CD4-positive, CD25-positive, alpha-beta regulatory T cell (primary cell): ENCODE data around the gene ABCA7. TPM values are rescaled to one million over a fixed set of nuclear protein-coding genes. Genes with fewer than 3 reads are reported as not detected.

Experiments
- ATAC-seq, 2 donors: fragments of 150-1000 bp; cut with Tn5 transposase; one replicate each; pipeline ENCODE4 v1.10.0; 2021; ENCODE audit warnings: low read depth in 2 of 2, moderate number of reproducible peaks in 2 of 2, moderate library complexity in 1 of 2
- DNase-seq, 3 donors: peaks; one replicate each; pipeline versions ENCODE4 v3.0.0 to v3.0.0-alpha.2; 2012 to 2022; ENCODE audit warnings: mixed read lengths in 1 of 3
- H3K27ac ChIP-seq: one replicate; pipeline ENCODE4 v1.7.0; 2013; ENCODE audit warnings: mild to moderate bottlenecking, low read length; ENCODE audit not compliant: insufficient read depth, poor library complexity, severe bottlenecking
- H3K27me3 ChIP-seq: one replicate; pipeline ENCODE4 v1.7.0; 2013; ENCODE audit warnings: low read length; ENCODE audit not compliant: control insufficient read depth, insufficient read depth
- H3K36me3 ChIP-seq: one replicate; pipeline ENCODE4 v1.7.0; 2013; ENCODE audit warnings: mild to moderate bottlenecking, low read length, moderate library complexity; ENCODE audit not compliant: control insufficient read depth, insufficient read depth
- H3K4me1 ChIP-seq: 2 replicates; pipeline ENCODE4 v1.7.0; 2013; ENCODE audit warnings: mild to moderate bottlenecking, low read length; ENCODE audit not compliant: insufficient read depth, control insufficient read depth, poor library complexity, severe bottlenecking
- H3K4me3 ChIP-seq: one replicate; pipeline ENCODE4 v1.7.0; 2013; ENCODE audit warnings: low read depth, mild to moderate bottlenecking, low read length, moderate library complexity
- H3K9me3 ChIP-seq, 2 experiments: 1 replicate in 1 of 2; 2 replicates in 1 of 2; pipeline ENCODE4 v1.7.0; 2013; ENCODE audit warnings: low read length in 2 of 2, mild to moderate bottlenecking in 1 of 2, moderate library complexity in 1 of 2; ENCODE audit not compliant: control insufficient read depth in 2 of 2
- H3K27ac Mint-ChIP-seq, 3 donors: one replicate each; pipeline ENCODE4 v1.8.0; 2020 to 2022; ENCODE audit warnings: mild to moderate bottlenecking in 3 of 3, mixed read lengths in 3 of 3, moderate library complexity in 2 of 3
- H3K27me3 Mint-ChIP-seq: one replicate; pipeline ENCODE4 v1.8.0; 2022; ENCODE audit warnings: mild to moderate bottlenecking, mixed read lengths
- H3K36me3 Mint-ChIP-seq: one replicate; pipeline ENCODE4 v1.8.0; 2020; ENCODE audit warnings: mixed read lengths
- H3K4me1 Mint-ChIP-seq, 4 donors: one replicate each; pipeline ENCODE4 v1.8.0; 2020 to 2022; ENCODE audit warnings: mixed read lengths in 4 of 4, mild to moderate bottlenecking in 1 of 4
- H3K4me3 Mint-ChIP-seq, 4 donors: one replicate each; pipeline ENCODE4 v1.8.0; 2020 to 2022; ENCODE audit warnings: mild to moderate bottlenecking in 4 of 4, mixed read lengths in 4 of 4, moderate library complexity in 3 of 4
- H3K9me3 Mint-ChIP-seq, 7 donors: one replicate each; pipeline ENCODE4 v1.8.0; 2020 to 2022; ENCODE audit warnings: mixed read lengths in 7 of 7, mild to moderate bottlenecking in 3 of 7, moderate library complexity in 2 of 7
- polyA plus RNA-seq, 4 donors: library from polyadenylated mRNA; unstranded; fragments of 300-500 nt; fragmentation: Illumina TruSeq; gene quantifications; one replicate each; pipeline ENCODE4 v1.2.3, GENCODE V29; 2021
- total RNA-seq: library from RNA; stranded (reverse); gene quantifications from one replicate; pipeline ENCODE4 v1.2.3, GENCODE V29; 2022

ABCA7 gene
- total and polyA plus RNA-seq, 5 donors from 2014 or later: 3.4 to 161 (median 7.0) TPM

DNA sequence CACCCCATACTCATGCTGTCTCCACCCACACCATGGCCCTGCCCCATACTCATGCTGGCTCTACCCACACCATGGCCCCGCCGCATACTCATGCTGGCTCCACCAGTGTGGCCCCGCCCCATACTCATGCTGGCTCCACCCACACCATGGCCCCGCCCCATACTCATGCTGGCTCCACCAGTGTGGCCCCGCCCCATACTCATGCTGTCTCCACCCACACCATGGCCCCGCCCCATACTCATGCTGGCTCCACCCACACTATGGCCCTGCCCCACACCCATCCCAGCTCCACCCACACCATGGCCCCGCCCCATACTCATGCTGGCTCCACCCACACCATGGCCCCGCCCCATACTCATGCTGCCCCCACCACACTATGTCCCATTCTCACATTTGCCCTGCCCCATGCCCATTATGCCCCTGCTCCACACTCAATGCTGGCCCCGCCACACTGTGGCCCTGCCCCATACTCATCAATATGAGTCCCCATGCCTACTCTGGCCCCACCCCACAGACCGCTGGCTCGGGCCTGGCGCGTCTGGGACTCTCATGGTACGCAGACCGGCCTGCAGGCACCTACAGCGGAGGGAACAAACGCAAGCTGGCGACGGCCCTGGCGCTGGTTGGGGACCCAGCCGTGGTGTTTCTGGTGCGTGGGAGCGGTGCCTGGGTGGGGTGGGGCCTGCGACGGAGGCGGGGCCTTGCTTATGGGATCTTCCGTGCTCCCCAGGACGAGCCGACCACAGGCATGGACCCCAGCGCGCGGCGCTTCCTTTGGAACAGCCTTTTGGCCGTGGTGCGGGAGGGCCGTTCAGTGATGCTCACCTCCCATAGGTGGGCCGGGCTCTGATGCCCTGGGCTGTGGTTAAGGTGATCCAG lies 23.4 kb downstream of the ABCA7 start:
- peak; percentile 51 to 61 (median 60) for DNase-seq
- Histone ChIP-seq H3K4me1 (peaks cover 31% of the 10 kb centered on the region), H3K27ac (peak overlapping the region; percentile 33), H3K36me3 (peaks cover 2% of the 10 kb centered on the region), H3K4me3 (no peak overlapping the region), H3K27me3 (no peaks in the 10 kb centered on the region), H3K9me3 (no peaks in the 10 kb centered on the region)
- H3K27me3 Mint-ChIP-seq: no peaks in the 10 kb centered on the region
- H3K9me3 Mint-ChIP-seq: peaks cover 0 to 1% (median 0%) of the 10 kb centered on the region in 7 donors
- H3K4me1 Mint-ChIP-seq: peaks cover 0 to 34% (median 14%) of the 10 kb centered on the region in 4 donors
- H3K36me3 Mint-ChIP-seq: no peaks in the 10 kb centered on the region
- no peak for ATAC-seq
- no peak overlapping the region for H3K4me3 Mint-ChIP-seq
- no peak overlapping the region for H3K27ac Mint-ChIP-seq

GRCh38 chr19:1063909-1064660 lies 24.2 kb downstream of the ABCA7 start:
- H3K4me3 Mint-ChIP-seq: peak overlapping the region in 3 of 4 donors; percentile 27 to 99 (median 62)

GRCh38 chr19:1064661-1065605 lies 25.0 kb downstream of the ABCA7 start:
- peaks cover 47% of the 10 kb centered on the region for H3K4me1 ChIP-seq
- no peak overlapping the region for H3K4me3 ChIP-seq
- H3K9me3 Mint-ChIP-seq: peaks cover 0 to 2% (median 0%) of the 10 kb centered on the region in 7 donors

More at GRCh38 chr19:1063909-1064660, 24.2 kb downstream of the ABCA7 start:
- no peak for DNase-seq
- H3K4me1 Mint-ChIP-seq: peaks cover 0 to 37% (median 15%) of the 10 kb centered on the region in 4 donors
- no peaks in the 10 kb centered on the region for H3K27me3 Mint-ChIP-seq
- H3K36me3 ChIP-seq: no peaks in the 10 kb centered on the region
- no peaks in the 10 kb centered on the region for H3K27me3 ChIP-seq
- no peaks in the 10 kb centered on the region for H3K9me3 ChIP-seq
- H3K27ac ChIP-seq: peak overlapping the region; percentile 33
- peaks cover 39% of the 10 kb centered on the region for H3K4me1 ChIP-seq
- no peak for ATAC-seq
- H3K27ac Mint-ChIP-seq: peak overlapping the region in 1 of 3 donors; percentile 69
- H3K4me3 ChIP-seq: no peak overlapping the region
- peaks cover 6% of the 10 kb centered on the region for H3K36me3 Mint-ChIP-seq
- peaks cover 0 to 1% (median 0%) of the 10 kb centered on the region in 7 donors for H3K9me3 Mint-ChIP-seq

GRCh38 chr19:1065606-1066109 lies 25.8 kb downstream of the ABCA7 start:
- Histone ChIP-seq H3K4me1 (peaks cover 53% of the 10 kb centered on the region), H3K27ac (peak overlapping the region; percentile 96), H3K36me3 (peaks cover 2% of the 10 kb centered on the region), H3K27me3 (no peaks in the 10 kb centered on the region), H3K9me3 (no peaks in the 10 kb centered on the region), H3K4me3 (no peak overlapping the region)
- peak overlapping the region in 2 of 3 donors; percentile 36 to 60 for H3K27ac Mint-ChIP-seq
- peaks cover 0 to 51% (median 15%) of the 10 kb centered on the region in 4 donors for H3K4me1 Mint-ChIP-seq
- H3K4me3 Mint-ChIP-seq: peak overlapping the region; percentile 71 to 99 (median 82)
- H3K36me3 Mint-ChIP-seq: peaks cover 10% of the 10 kb centered on the region
- no peak for ATAC-seq
- H3K27me3 Mint-ChIP-seq: no peaks in the 10 kb centered on the region
- H3K9me3 Mint-ChIP-seq: peaks cover 0 to 2% (median 0%) of the 10 kb centered on the region in 7 donors
- no peak for DNase-seq

More at GRCh38 chr19:1064661-1065605, 25.0 kb downstream of the ABCA7 start:
- Mint-ChIP-seq H3K4me3 (peak overlapping the region; percentile 71 to 99 (median 81)), H3K27me3 (no peaks in the 10 kb centered on the region), H3K27ac (peak overlapping the region in 2 of 3 donors; percentile 51 to 69), H3K4me1 (peaks cover 0 to 44% (median 15%) of the 10 kb centered on the region in 4 donors), H3K36me3 (peaks cover 10% of the 10 kb centered on the region)
- ATAC-seq: peak; percentile 27 to 42
- H3K9me3 ChIP-seq: no peaks in the 10 kb centered on the region
- no peaks in the 10 kb centered on the region for H3K27me3 ChIP-seq
- H3K36me3 ChIP-seq: no peaks in the 10 kb centered on the region
- DNase-seq: peak in 2 of 3 donors; percentile 73 to 86
- peak overlapping the region; percentile 33 for H3K27ac ChIP-seq

DNA sequence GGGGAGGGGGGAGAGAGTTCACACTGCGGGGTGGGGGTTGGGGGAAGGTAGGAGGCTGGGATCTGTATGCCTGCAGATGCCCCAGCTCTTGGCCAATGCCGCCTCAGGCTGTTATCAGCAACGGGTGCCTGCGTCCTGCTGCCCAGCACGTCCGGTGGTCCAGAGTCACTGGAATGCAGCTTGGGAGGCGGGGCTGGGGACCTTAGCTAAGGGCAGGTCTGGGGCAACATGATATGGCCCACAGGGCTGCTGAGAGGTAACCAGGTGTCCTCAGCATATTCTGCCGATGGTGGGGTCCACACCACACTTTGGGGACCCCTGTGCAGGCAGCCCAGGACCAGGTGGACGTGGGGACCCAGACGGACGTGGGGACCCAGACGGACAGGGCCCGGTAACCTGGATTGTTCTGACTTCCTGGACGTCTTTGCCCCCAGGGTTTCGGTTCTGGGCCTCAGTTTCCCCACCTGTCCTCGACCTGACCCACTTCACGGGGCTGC lies 26.4 kb downstream of the ABCA7 start:
- DNase-seq: no peak
- H3K4me1 Mint-ChIP-seq: peaks cover 0 to 52% (median 15%) of the 10 kb centered on the region in 4 donors

DNA sequence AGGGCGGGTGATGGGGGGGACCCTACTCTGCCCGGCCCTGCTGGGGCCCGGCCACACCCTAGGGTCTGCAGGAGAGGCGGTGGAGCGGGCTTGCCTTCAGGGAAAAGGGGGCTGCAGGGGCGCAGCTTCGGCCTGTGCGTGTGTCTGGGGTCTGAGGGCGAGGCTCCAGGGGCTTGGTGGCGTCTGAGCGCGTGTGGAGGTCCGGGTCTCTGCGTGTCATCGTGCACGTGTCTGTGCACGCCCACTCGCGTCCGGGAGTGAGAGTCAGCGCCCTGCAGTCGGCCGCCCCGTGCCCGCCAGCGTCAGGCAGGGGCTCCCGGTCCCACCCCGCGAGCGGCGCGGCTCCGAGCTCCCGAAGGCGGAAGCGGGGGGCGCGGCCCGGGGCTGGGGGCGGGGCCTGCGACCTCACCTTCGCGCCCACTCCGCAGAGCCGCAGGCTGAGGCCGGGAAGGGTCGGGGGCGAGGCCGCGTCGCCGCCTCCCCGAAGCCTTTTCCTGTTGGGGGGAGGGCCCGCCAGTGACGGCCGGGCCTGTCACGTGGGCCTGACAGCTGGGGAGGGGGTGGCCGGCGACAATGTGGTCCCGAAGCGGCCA lies 26.9 kb downstream of the ABCA7 start, which contains the start of gene ARHGAP45:
Gene ARHGAP45, plus strand, starts transcription at position 420 of the 593 bp plus-strand sequence. CDS start 239 bp downstream, outside the sequence.
- peak within 1 kb of the TSS; percentile 92 to 94 (median 94) for H3K27ac Mint-ChIP-seq
- H3K4me3 Mint-ChIP-seq: peak within 1 kb of the TSS; percentile 92 to 99 (median 96)
- peaks cover 63% of the 10 kb centered on the region for H3K4me1 ChIP-seq

More for the DNA sequence above, 26.4 kb downstream of the ABCA7 start:
- Histone ChIP-seq H3K4me1 (peaks cover 58% of the 10 kb centered on the region), H3K27ac (peak overlapping the region; percentile 96), H3K36me3 (peaks cover 5% of the 10 kb centered on the region), H3K27me3 (no peaks in the 10 kb centered on the region), H3K9me3 (no peaks in the 10 kb centered on the region), H3K4me3 (no peak overlapping the region)
- peak overlapping the region in 2 of 3 donors; percentile 60 to 71 for H3K27ac Mint-ChIP-seq
- peaks cover 0 to 2% (median 0%) of the 10 kb centered on the region in 7 donors for H3K9me3 Mint-ChIP-seq
- H3K36me3 Mint-ChIP-seq: peaks cover 10% of the 10 kb centered on the region
- no peak for ATAC-seq
- H3K4me3 Mint-ChIP-seq: peak overlapping the region; percentile 83 to 99 (median 87)
- H3K27me3 Mint-ChIP-seq: no peaks in the 10 kb centered on the region

More for the DNA sequence above, 26.9 kb downstream of the ABCA7 start, which contains the start of gene ARHGAP45:
- H3K9me3 Mint-ChIP-seq: peaks cover 0 to 2% (median 0%) of the 10 kb centered on the region in 7 donors
- peaks cover 8% of the 10 kb centered on the region for H3K36me3 ChIP-seq
- no peaks in the 10 kb centered on the region for H3K27me3 ChIP-seq
- H3K27me3 Mint-ChIP-seq: no peaks in the 10 kb centered on the region
- peaks cover 13% of the 10 kb centered on the region for H3K36me3 Mint-ChIP-seq
- ATAC-seq (peak; percentile 52 to 61), DNase-seq (peak; percentile 80 to 94 (median 86))
- no peaks in the 10 kb centered on the region for H3K9me3 ChIP-seq
- peak within 1 kb of the TSS; percentile 96 for H3K27ac ChIP-seq
- H3K4me3 ChIP-seq: peak within 1 kb of the TSS; percentile 62
- H3K4me1 Mint-ChIP-seq: peaks cover 0 to 56% (median 17%) of the 10 kb centered on the region in 4 donors
